SK-N-SH treated with all-trans-retinoic acid at 6 μM for 48 hours (cell line): Measurements from ENCODE around the gene ACYP1.

ENCODE experiments used
- ATAC-seq: fragments of 200-7000 bp; cut with Tn5 transposase; 3 replicates; pipeline ENCODE4 v1.9.1; 2020; ENCODE audit warnings: mild to moderate bottlenecking, moderate library complexity
- ARNTL ChIP-seq: fragments of 450-650 bp; formaldehyde crosslinking; IDR thresholded peaks from 2 replicates; pipeline ENCODE4 v1.5.0; 2020; ENCODE audit warnings: low read depth, mild to moderate bottlenecking, moderate library complexity, borderline replicate concordance
- BACH2 ChIP-seq: fragments of 250-450 bp; sonication (Bioruptor Pico); IDR thresholded peaks from 2 replicates; pipeline ENCODE4 v1.9.0; 2021; ENCODE audit warnings: mild to moderate bottlenecking, borderline replicate concordance
- CSRNP3 ChIP-seq: fragments of 250-450 bp; sonication (Bioruptor Pico); IDR thresholded peaks from 2 replicates; pipeline ENCODE4 v1.5.1; 2021; ENCODE audit warnings: mild to moderate bottlenecking, moderate library complexity
- GLIS3 ChIP-seq: fragments of 250-450 bp; sonication (Bioruptor Pico); IDR thresholded peaks from 2 replicates; pipeline ENCODE4 v1.5.0; 2020; ENCODE audit warnings: mild to moderate bottlenecking, moderate library complexity
- ISL1 ChIP-seq: fragments of 250-450 bp; sonication (Bioruptor Pico); IDR thresholded peaks from 2 replicates; pipeline ENCODE4 v2.1.2; 2022; ENCODE audit warnings: mild to moderate bottlenecking, moderate library complexity
- OSR1 ChIP-seq: fragments of 250-450 bp; sonication (Bioruptor Pico); IDR thresholded peaks from 2 replicates; pipeline ENCODE4 v1.8.0; 2022; ENCODE audit warnings: moderate library complexity, mild to moderate bottlenecking, inconsistent platforms
- PATZ1 ChIP-seq: fragments of 250-450 bp; sonication (Bioruptor Pico); IDR thresholded peaks from 2 replicates; pipeline ENCODE4 v1.8.0; 2020; ENCODE audit warnings: mild to moderate bottlenecking, moderate library complexity, borderline replicate concordance
- PPARA ChIP-seq: fragments of 250-450 bp; sonication (Bioruptor Pico); IDR thresholded peaks from 2 replicates; pipeline ENCODE4 v1.5.0; 2020; ENCODE audit warnings: mild to moderate bottlenecking, borderline replicate concordance
- RARB ChIP-seq: fragments of 250-450 bp; sonication (Bioruptor Pico); IDR thresholded peaks from 2 replicates; pipeline ENCODE4 v1.8.0; 2021; ENCODE audit warnings: mild to moderate bottlenecking, moderate library complexity
- SNAI2 ChIP-seq: fragments of 250-450 bp; sonication (Bioruptor Pico); IDR thresholded peaks from 2 replicates; pipeline ENCODE4 v1.5.0; 2020; ENCODE audit warnings: mild to moderate bottlenecking, moderate library complexity
- TCF4 ChIP-seq: fragments of 250-450 bp; sonication (Bioruptor Pico); IDR thresholded peaks from 2 replicates; pipeline ENCODE4 v1.8.0; 2021; ENCODE audit warnings: mild to moderate bottlenecking, moderate library complexity, borderline replicate concordance
- TOX ChIP-seq: fragments of 250-450 bp; sonication (Bioruptor Pico); IDR thresholded peaks from 2 replicates; pipeline ENCODE4 v1.8.0; 2021; ENCODE audit warnings: mild to moderate bottlenecking, moderate library complexity, borderline replicate concordance
- TSHZ2 ChIP-seq: fragments of 250-450 bp; sonication (Bioruptor Pico); IDR thresholded peaks from 2 replicates; pipeline ENCODE4 v1.5.0; 2020; ENCODE audit warnings: mild to moderate bottlenecking, moderate library complexity
- ZC3H10 ChIP-seq: fragments of 250-450 bp; sonication (Bioruptor Pico); IDR thresholded peaks from 2 replicates; pipeline ENCODE4 v1.5.1; 2021; ENCODE audit warnings: mild to moderate bottlenecking, moderate library complexity
- ZFP3 ChIP-seq: fragments of 250-450 bp; sonication (Bioruptor Pico); IDR thresholded peaks from 2 replicates; pipeline ENCODE4 v1.5.0; 2020; ENCODE audit warnings: mild to moderate bottlenecking, moderate library complexity
- ZNF565 ChIP-seq: fragments of 450-650 bp; formaldehyde crosslinking; conservative IDR thresholded peaks from 2 replicates; pipeline ENCODE4 v1.5.0; 2020; ENCODE audit warnings: low read depth, mild to moderate bottlenecking, moderate library complexity
- ZNF70 ChIP-seq: fragments of 450-650 bp; formaldehyde crosslinking; IDR thresholded peaks from 2 replicates; pipeline ENCODE4 v1.5.0; 2020; ENCODE audit warnings: mild to moderate bottlenecking, moderate library complexity
- TF ChIP-seq, protein P1 (sequence below): fragments of 250-450 bp; sonication (Bioruptor Pico); IDR thresholded peaks from 2 replicates; pipeline ENCODE4 v1.8.0; 2021; ENCODE audit warnings: low read depth, mild to moderate bottlenecking, moderate library complexity, borderline replicate concordance

Gene ACYP1

GRCh38 chr14:75047506-75047905, 16.3 kb downstream of the ACYP1 start:
- no peak for ATAC-seq
- TF ChIP-seq ZNF565 (CRISPR knock-in tag) (no peak), ZNF70 (CRISPR knock-in tag) (no peak), ZC3H10 (CRISPR knock-in tag) (no peak), PPARA (CRISPR knock-in tag) (no peak), TOX (CRISPR knock-in tag) (no peak), PATZ1 (CRISPR knock-in tag) (no peak), GLIS3 (CRISPR knock-in tag) (no peak), RARB (CRISPR knock-in tag) (no peak)
- TF ChIP-seq, protein P1, sequence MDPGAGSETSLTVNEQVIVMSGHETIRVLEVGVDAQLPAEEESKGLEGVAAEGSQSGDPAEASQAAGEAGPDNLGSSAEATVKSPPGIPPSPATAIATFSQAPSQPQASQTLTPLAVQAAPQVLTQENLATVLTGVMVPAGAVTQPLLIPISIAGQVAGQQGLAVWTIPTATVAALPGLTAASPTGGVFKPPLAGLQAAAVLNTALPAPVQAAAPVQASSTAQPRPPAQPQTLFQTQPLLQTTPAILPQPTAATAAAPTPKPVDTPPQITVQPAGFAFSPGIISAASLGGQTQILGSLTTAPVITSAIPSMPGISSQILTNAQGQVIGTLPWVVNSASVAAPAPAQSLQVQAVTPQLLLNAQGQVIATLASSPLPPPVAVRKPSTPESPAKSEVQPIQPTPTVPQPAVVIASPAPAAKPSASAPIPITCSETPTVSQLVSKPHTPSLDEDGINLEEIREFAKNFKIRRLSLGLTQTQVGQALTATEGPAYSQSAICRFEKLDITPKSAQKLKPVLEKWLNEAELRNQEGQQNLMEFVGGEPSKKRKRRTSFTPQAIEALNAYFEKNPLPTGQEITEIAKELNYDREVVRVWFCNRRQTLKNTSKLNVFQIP = no peak

DNA sequence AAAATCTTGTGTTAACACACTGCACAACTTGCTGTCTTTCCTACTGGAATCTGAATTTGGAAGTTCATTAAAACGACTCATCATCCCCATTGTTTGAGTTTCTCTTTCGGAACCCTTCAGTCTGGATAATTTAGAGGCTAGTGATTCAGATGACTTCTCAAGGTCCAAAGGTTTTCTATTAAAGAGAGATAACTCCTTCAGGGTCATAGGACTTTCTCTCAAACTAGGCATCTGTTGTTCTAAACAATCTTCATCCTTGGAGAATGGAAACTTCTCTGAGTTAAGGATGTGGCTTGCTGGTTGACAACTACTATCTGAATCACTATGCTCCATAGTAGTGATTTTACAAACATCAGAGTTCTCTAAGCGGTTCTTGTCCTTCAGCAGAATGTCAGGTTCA, 16.9 kb downstream of the ACYP1 start:
- ATAC-seq = no peak
- TF ChIP-seq ZC3H10 (CRISPR knock-in tag) (no peak), PATZ1 (CRISPR knock-in tag) (no peak), TCF4 (CRISPR knock-in tag) (no peak), ISL1 (CRISPR knock-in tag) (no peak), RARB (CRISPR knock-in tag) (no peak), TSHZ2 (CRISPR knock-in tag) (no peak), ZFP3 (CRISPR knock-in tag) (no peak), CSRNP3 (CRISPR knock-in tag) (no peak), ZNF565 (CRISPR knock-in tag) (no peak), ARNTL (CRISPR knock-in tag) (no peak), ZNF70 (CRISPR knock-in tag) (no peak)
- TF ChIP-seq, all 23 proteins: peak for 0

DNA sequence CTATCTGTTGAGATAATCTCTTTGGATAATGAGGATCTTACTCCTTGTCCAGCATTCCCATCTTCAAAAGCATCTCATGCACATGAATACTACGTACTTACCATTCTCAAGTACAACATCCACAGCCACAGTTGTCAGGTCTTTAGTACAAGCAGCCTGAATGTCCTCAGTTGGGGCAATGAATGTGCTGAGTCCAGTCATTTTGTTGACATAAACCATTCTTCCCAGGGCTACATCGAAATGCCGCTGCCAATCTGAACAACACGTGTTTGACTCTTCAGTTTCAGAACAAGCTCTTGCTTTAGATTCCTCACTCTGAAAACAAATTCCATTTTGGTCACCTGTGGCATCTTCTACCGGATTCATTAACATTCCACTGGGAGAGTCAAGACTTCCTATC, 17.5 kb downstream of the ACYP1 start:
- no peak for TF ChIP-seq TSHZ2 (CRISPR knock-in tag)
- TF ChIP-seq BACH2 (CRISPR knock-in tag) = no peak
- no peak for TF ChIP-seq ZFP3 (CRISPR knock-in tag)
- TF ChIP-seq ZNF70 (CRISPR knock-in tag) = no peak
- TF ChIP-seq, protein P1 = no peak
- no peak for TF ChIP-seq OSR1 (CRISPR knock-in tag)
- TF ChIP-seq TCF4 (CRISPR knock-in tag) = no peak
- no peak for TF ChIP-seq ARNTL (CRISPR knock-in tag)
- no peak for TF ChIP-seq SNAI2 (CRISPR knock-in tag)
- TF ChIP-seq, all 23 proteins: peak for 0
- no peak for ATAC-seq
